K562 (cell line): ENCODE results near the gene NDUFA5. TPM values are rescaled to one million over a fixed set of nuclear protein-coding genes. Genes with fewer than 3 reads are reported as not detected.

ENCODE experiments used
- CBFB ChIP-seq: sonication (generic); formaldehyde crosslinking; IDR thresholded peaks from 2 replicates; pipeline ENCODE4 v1.4.0; 2020; ENCODE audit warnings: mild to moderate bottlenecking, missing genetic modification reagents
- EP300 ChIP-seq: IDR thresholded peaks from 2 replicates; pipeline ENCODE4 v1.6.1; 2012; ENCODE audit warnings: low read length, improper control_type of control experiment
- HCFC1 ChIP-seq: IDR thresholded peaks from 2 replicates; pipeline ENCODE4 v1.6.1; 2012; ENCODE audit warnings: low read depth, low read length, improper control_type of control experiment
- PHB ChIP-seq: fragments of 250-450 bp; sonication (Bioruptor Pico); IDR thresholded peaks from 2 replicates; pipeline ENCODE4 v1.5.0; 2021
- REST ChIP-seq, 2 experiments: fragments of 450-650 bp; formaldehyde crosslinking in 1 of 2; IDR thresholded peaks; 2 replicates each; pipeline versions ENCODE4 v1.4.0 to v1.6.1; 2014 to 2020; ENCODE audit warnings: mild to moderate bottlenecking in 2 of 2, borderline replicate concordance in 1 of 2, low read depth in 1 of 2
- RREB1 ChIP-seq: fragments of 250-450 bp; sonication (Bioruptor Pico); IDR thresholded peaks from 2 replicates; pipeline ENCODE4 v1.4.0; 2020
- ZKSCAN3 ChIP-seq: fragments of 250-450 bp; sonication (Bioruptor Pico); IDR thresholded peaks from 2 replicates; pipeline ENCODE4 v1.4.0; 2020
- ZNF354B ChIP-seq: fragments of 250-450 bp; sonication (Bioruptor Pico); IDR thresholded peaks from 2 replicates; pipeline ENCODE4 v1.4.0; 2020
- polyA plus RNA-seq, 8 experiments: library from polyadenylated mRNA; depleted of rRNA in 4 of 8; stranded (reverse) in 5 of 8; unstranded in 3 of 8; fragments of >200 nt; fragmentation: Nextera tagmentation in 2 of 8; fragmentation: Illumina TruSeq in 1 of 8; extraction: Ambion mirVana in 2 of 8; extraction: Trizol in 1 of 8; gene quantifications; 2 replicates each; pipeline versions ENCODE4 v1.2.1 to v1.2.3, GENCODE V29; 2011 to 2014; ENCODE audit warnings: inconsistent platforms in 1 of 8, missing spikeins in 1 of 8
- total RNA-seq, 7 experiments: library from RNA; depleted of rRNA in 6 of 7; stranded (reverse); fragments of >200 nt in 6 of 7; fragmentation: Illumina TruSeq in 2 of 7; extraction: Trizol in 2 of 7; gene quantifications; 2 replicates each; pipeline versions ENCODE4 v1.2.1 to v1.2.3, GENCODE V29; 2011 to 2021; ENCODE audit warnings: low replicate concordance in 1 of 7
- TF ChIP-seq, protein P1 (sequence below): sonication (generic); formaldehyde crosslinking; IDR thresholded peaks from 2 replicates; pipeline ENCODE4 v1.9.0; 2022; ENCODE audit warnings: mild to moderate bottlenecking, missing genetic modification reagents
- TF ChIP-seq, protein P2 (sequence below): sonication (generic); formaldehyde crosslinking; IDR thresholded peaks from 2 replicates; pipeline ENCODE4 v1.8.0; 2022; ENCODE audit warnings: mild to moderate bottlenecking, missing genetic modification reagents, borderline replicate concordance

Gene NDUFA5
- total and polyA plus RNA-seq, 9 of the 15 experiments (the other 6 are each of a cell fraction or from before 2014, with no cell fraction given) = 155 to 677 (median 269) TPM

DNA sequence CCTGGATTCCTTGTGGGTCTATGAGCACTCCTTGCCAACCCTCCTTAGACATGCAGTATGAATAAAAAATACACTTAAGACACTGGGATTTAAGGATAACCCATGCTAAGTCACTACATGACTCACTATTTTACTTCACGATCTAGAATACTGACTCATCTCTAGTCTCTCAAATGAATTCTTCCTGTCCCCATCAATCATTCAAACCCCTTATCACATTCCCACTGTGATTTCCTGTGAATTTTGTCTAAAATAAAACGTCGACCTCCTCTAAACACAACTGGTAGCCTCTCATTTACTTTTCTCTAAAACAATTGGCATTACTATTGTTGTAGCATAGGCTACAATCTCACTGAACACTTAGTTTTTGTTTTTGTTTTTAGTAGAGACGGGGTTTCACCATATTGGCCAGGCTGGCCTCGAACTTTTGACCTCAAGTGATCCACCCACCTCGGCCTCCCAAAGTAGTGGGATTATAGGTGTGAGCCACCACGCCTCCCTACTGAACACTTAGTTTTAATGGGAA is 19.4 kb downstream of the NDUFA5 start (continued):
- TF ChIP-seq RREB1 (CRISPR knock-in tag) = no peak
- TF ChIP-seq HCFC1 = no peak
- TF ChIP-seq CBFB (CRISPR knock-in tag) = no peak
- TF ChIP-seq, protein P1, sequence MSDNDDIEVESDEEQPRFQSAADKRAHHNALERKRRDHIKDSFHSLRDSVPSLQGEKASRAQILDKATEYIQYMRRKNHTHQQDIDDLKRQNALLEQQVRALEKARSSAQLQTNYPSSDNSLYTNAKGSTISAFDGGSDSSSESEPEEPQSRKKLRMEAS (CRISPR knock-in tag) = no peak
- no peak for TF ChIP-seq ZKSCAN3 (CRISPR knock-in tag)
- TF ChIP-seq ZNF354B (CRISPR knock-in tag) = no peak
- TF ChIP-seq REST (IDR thresholded peaks at IDR 0.05; ENCODE audit: borderline replicate concordance) = no peak
- TF ChIP-seq REST (CRISPR knock-in tag; IDR thresholded peaks at IDR 0.05; ENCODE audit: low read depth) = no peak
- TF ChIP-seq PHB (CRISPR knock-in tag) = no peak
- peak; percentile 85 for TF ChIP-seq EP300
- TF ChIP-seq, protein P2, sequence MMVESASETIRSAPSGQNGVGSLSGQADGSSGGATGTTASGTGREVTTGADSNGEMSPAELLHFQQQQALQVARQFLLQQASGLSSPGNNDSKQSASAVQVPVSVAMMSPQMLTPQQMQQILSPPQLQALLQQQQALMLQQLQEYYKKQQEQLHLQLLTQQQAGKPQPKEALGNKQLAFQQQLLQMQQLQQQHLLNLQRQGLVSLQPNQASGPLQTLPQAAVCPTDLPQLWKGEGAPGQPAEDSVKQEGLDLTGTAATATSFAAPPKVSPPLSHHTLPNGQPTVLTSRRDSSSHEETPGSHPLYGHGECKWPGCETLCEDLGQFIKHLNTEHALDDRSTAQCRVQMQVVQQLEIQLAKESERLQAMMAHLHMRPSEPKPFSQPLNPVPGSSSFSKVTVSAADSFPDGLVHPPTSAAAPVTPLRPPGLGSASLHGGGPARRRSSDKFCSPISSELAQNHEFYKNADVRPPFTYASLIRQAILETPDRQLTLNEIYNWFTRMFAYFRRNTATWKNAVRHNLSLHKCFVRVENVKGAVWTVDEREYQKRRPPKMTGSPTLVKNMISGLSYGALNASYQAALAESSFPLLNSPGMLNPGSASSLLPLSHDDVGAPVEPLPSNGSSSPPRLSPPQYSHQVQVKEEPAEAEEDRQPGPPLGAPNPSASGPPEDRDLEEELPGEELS (CRISPR knock-in tag) = no peak
